Central memory CD8-positive, alpha-beta T cell (primary cell): Measurements from ENCODE around the gene PER2.
"Not testable (repeated sequence)": the region's sequence is repeated elsewhere in the genome, so short reads cannot be mapped to it uniquely, and the experiment has no call there.

Source experiments
- ATAC-seq: fragments of 150-1000 bp; cut with Tn5 transposase; replicated peaks from 2 replicates; pipeline ENCODE4 v1.10.0; 2022; ENCODE audit warnings: mild to moderate bottlenecking, moderate FRiP score, moderate number of reproducible peaks; ENCODE audit not compliant: poor library complexity, severe bottlenecking; ENCODE audit errors: extremely low read depth
- DNase-seq, 2 donors: peaks; one replicate each; pipeline ENCODE4 v3.0.0; 2021; ENCODE audit warnings: low spot score in 2 of 2
- H3K27ac Mint-ChIP-seq: one replicate; pipeline ENCODE4 v1.8.0; 2022; ENCODE audit warnings: low read depth, mild to moderate bottlenecking, moderate library complexity, mixed read lengths
- H3K27me3 Mint-ChIP-seq: one replicate; pipeline ENCODE4 v1.8.0; 2022; ENCODE audit warnings: mixed read lengths
- H3K36me3 Mint-ChIP-seq: one replicate; pipeline ENCODE4 v1.8.0; 2022; ENCODE audit warnings: mild to moderate bottlenecking, moderate library complexity, mixed read lengths; ENCODE audit not compliant: insufficient read depth
- H3K4me1 Mint-ChIP-seq: one replicate; pipeline ENCODE4 v1.8.0; 2022; ENCODE audit warnings: mixed read lengths
- H3K4me3 Mint-ChIP-seq: one replicate; pipeline ENCODE4 v1.8.0; 2022; ENCODE audit warnings: mild to moderate bottlenecking, moderate library complexity, mixed read lengths
- H3K9me3 Mint-ChIP-seq: one replicate; pipeline ENCODE4 v1.8.0; 2022; ENCODE audit warnings: mixed read lengths

PER2 gene

DNA sequence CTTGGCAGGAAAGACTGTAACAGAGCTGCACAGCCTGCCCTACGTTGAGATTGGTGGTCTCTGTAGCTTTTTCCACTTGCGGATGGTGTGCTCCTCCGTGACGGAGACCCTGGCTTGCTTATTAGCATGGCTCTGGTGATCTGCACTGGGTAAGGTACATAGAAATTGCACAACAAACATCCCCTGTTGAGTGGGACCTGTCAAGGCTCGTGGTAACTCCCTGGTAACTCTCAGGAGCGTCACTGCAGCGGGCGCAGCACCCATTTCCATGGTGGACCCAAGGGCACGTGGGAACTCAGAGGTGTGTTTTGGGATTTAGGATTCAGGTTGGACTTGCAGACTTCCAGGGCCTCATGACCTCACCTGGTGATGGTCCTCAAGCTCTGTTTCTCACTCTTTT, 33.1 kb upstream of the PER2 start:
- H3K27me3 Mint-ChIP-seq = no peaks in the 10 kb centered on the region
- peaks cover 16% of the 10 kb centered on the region for H3K4me1 Mint-ChIP-seq
- peak overlapping the region; percentile 78 for H3K4me3 Mint-ChIP-seq
- ATAC-seq = no peak
- DNase-seq = no peak
- H3K9me3 Mint-ChIP-seq = no peaks in the 10 kb centered on the region
- no peak overlapping the region for H3K27ac Mint-ChIP-seq
- peaks cover 5% of the 10 kb centered on the region for H3K36me3 Mint-ChIP-seq

DNA sequence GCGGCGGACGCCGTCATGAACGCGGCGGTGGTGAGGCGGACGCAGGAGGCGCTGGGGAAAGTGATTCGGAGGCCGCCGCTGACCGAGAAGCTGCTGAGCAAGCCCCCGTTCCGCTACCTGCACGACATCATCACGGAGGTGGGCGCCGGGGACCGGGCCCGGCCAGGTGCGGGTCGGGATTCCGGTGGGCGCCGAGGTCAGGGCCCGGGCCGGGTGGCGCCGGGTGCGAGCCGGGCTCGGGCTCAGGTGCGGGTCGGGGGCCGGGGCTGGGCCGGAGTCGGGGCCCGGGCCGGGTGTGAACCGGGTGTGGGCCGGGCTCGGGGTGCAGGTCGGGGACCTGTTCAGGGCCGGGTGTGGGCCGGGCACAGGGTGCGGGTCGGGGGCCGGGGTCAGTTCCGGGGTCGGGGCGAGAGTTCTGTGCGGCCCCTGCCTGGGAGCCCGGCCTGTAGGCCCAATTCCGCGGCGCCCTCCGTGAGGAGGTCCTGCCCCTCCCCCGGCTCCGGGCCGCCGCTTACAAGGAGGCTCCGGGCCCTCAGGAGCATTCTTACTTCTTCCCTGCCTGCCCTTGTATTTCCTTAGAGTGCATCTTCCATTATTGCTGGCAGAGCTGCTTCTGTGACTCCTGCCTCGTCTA, 32.4 kb upstream of the PER2 start:
- Mint-ChIP-seq H3K4me3 (peak overlapping the region; percentile 78), H3K36me3 (peaks cover 5% of the 10 kb centered on the region), H3K27ac (no peak overlapping the region), H3K27me3 (no peaks in the 10 kb centered on the region), H3K4me1 (peaks cover 16% of the 10 kb centered on the region), H3K9me3 (no peaks in the 10 kb centered on the region)
- ATAC-seq = peak; percentile 38
- no peak for DNase-seq

DNA sequence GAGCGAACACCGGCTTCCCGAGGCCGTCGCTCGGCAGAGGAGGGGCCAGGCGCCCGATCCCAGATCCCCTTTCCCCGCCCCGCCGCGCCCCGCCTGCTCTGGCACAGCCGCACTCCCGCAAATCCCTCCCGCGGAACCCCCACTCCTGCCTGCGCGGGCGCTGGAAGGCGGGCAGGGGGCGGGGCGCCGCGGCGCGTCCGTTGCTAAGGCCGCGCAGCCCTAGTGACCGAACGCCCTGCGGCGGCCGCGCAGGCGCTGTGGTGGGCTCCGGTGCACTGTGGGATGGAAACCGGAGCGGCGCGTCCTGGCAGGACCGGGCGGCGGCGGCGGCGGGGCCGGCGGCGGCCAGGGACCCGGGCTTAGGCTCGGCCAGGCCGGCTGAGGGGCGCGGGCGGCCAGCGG, 31.8 kb upstream of the PER2 start, which contains the start of gene TRAF3IP1:
TRAF3IP1 (plus strand) TSS at position 273 of the 402 bp plus-strand sequence. CDS start 145 bp downstream, outside the sequence.
- H3K36me3 Mint-ChIP-seq = peaks cover 5% of the 10 kb centered on the region
- H3K4me3 Mint-ChIP-seq = peak within 1 kb of the TSS; percentile 78
- H3K27me3 Mint-ChIP-seq = no peaks in the 10 kb centered on the region
- DNase-seq = peak; percentile 70 to 73
- ATAC-seq = peak; percentile 98
- peak within 1 kb of the TSS; percentile 51 for H3K27ac Mint-ChIP-seq
- peaks cover 16% of the 10 kb centered on the region for H3K4me1 Mint-ChIP-seq
- H3K9me3 Mint-ChIP-seq = no peaks in the 10 kb centered on the region

DNA sequence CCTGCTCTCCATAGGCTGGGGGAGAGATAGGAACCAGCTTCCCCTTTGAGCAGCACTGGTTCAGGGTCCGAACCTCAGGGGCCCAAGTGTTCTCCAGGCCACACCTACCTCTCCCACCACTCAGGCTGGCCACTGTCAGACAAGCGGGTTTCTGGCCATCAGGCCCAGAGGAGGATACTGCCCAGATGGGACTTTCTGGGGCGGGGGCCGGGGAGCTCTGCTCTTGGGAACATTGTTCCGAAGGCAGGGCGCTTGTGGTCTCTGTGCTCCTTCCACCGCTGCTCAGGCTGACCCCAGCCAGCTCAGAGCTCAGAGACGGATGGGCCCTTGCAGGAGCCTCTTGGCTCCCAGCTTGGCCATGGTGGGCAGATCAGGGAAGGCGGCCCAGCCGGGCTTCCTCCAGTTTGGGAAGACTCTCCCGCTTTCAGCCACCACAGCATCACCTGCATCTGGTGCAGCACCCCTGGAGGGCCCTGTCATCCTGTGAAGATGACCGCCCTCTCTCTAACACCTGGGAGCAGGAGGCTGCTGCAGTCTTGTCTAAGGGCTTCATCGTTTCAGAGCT, 26.7 kb upstream of the PER2 start:
- no peaks in the 10 kb centered on the region for H3K9me3 Mint-ChIP-seq
- DNase-seq (no peak), ATAC-seq (no peak)
- peaks cover under 1% of the 10 kb centered on the region for H3K36me3 Mint-ChIP-seq
- H3K4me1 Mint-ChIP-seq = no peaks in the 10 kb centered on the region
- no peak overlapping the region for H3K4me3 Mint-ChIP-seq
- no peak overlapping the region for H3K27ac Mint-ChIP-seq
- H3K27me3 Mint-ChIP-seq = no peaks in the 10 kb centered on the region

DNA sequence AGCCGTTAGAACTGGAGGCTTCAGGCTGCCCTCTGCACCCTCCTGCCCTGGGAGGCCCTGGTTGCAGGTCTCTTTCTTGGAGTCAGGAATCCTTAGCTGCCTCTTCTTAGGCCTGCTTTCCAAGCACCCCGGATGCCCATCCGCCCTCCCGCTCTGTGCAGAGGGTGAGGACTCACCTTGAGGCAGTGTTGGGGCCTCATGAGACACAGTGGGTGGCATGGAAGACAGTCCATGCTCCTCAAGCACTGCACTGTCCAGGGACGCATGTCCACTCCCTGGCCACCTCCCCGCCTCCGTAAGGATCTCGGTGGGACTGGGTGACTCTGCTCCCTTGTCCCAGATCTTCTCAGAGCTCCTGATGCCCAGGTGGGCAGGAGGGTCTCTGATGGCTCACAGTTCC, 26.2 kb upstream of the PER2 start:
- Mint-ChIP-seq H3K27me3 (no peaks in the 10 kb centered on the region), H3K27ac (no peak overlapping the region), H3K36me3 (no peaks in the 10 kb centered on the region), H3K9me3 (no peaks in the 10 kb centered on the region), H3K4me1 (no peaks in the 10 kb centered on the region), H3K4me3 (no peak overlapping the region)
- no peak for DNase-seq
- ATAC-seq = no peak

DNA sequence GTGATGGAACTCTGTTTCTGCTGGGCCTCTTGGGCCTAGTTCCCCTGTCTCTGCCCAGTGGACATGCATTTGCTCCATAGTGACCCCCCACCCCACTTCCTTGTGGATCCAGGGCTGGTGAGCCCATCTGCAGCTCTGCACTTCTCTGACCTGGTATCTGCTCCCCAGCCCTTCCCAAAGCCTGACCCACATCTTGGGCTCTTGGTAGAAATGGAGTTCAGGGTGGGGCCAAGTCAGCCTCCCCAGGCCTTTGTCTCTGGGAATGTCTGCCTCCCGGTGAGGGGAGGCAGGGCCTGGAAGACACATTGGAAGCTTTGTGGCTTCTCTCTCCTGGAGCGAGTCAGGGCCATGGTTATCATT, 25.6 kb upstream of the PER2 start:
- Mint-ChIP-seq H3K36me3 (no peaks in the 10 kb centered on the region), H3K27ac (no peak overlapping the region), H3K27me3 (peaks cover 6% of the 10 kb centered on the region)

DNA sequence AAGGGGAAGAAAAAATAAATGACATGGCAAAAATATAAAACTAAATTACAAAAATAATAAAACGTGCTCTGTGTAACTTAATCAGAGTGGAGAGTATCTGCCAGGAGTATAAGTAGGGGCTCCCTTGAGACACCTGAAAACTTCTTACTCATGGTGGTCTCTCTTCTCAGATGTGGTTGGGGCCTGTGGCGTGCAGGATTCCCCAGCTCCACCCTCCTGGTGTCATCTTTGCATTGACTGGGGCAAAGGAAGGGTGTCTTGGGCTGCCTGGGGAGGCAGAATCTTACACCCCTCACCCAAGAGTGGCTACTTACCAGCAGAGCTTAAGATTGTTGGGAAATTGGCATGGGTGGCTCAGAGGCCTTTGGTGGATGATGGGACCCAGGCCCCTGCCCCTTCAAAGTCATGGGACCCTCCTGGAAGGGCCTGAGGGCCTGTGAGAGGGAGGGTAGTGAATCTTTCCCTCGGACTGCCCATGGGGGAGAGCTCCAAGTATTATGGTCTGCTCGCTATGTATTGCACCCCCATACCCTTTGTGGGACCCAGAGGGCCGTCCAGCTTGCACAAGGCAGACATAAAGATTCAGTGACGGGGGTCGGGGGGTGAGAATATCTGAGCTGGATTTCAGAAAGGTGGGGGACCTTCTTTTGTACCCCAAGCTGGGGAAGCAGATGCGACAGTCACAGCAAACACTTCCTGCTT, 25.0 kb upstream of the PER2 start:
- H3K27me3 Mint-ChIP-seq = peaks cover 11% of the 10 kb centered on the region
- H3K27ac Mint-ChIP-seq = no peak overlapping the region
- DNase-seq (no peak), ATAC-seq (no peak)
- no peaks in the 10 kb centered on the region for H3K9me3 Mint-ChIP-seq
- no peaks in the 10 kb centered on the region for H3K36me3 Mint-ChIP-seq
- H3K4me1 Mint-ChIP-seq = no peaks in the 10 kb centered on the region
- H3K4me3 Mint-ChIP-seq = no peak overlapping the region

More for the DNA sequence above, 25.6 kb upstream of the PER2 start:
- Mint-ChIP-seq H3K9me3 (no peaks in the 10 kb centered on the region), H3K4me3 (no peak overlapping the region), H3K4me1 (no peaks in the 10 kb centered on the region)
- DNase-seq (no peak), ATAC-seq (no peak)

DNA sequence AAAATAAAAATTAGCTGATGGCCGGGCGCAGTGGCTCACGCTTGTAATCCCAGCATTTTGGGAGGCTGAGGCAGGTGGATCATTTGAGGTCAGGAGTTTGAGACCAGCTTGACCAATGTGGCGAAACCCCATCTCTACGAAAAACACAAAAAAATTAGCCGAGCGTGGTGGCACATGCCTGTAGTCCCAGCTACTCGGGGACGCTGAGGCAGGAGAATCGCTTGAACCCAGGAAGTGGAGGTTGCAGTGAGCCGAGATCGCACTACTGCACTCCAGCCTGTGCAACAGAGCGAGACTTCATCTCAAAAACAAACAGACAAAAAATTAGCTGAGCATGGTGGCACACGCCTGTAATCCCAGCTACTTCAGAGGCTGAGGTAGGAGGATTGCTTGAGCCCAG, 22.3 kb upstream of the PER2 start:
- not testable (repeated sequence) for H3K4me1 Mint-ChIP-seq, H3K36me3 Mint-ChIP-seq, H3K9me3 Mint-ChIP-seq, H3K4me3 Mint-ChIP-seq, ATAC-seq, DNase-seq, H3K27ac Mint-ChIP-seq
- H3K27me3 Mint-ChIP-seq = peaks cover 17% of the 10 kb centered on the region

DNA sequence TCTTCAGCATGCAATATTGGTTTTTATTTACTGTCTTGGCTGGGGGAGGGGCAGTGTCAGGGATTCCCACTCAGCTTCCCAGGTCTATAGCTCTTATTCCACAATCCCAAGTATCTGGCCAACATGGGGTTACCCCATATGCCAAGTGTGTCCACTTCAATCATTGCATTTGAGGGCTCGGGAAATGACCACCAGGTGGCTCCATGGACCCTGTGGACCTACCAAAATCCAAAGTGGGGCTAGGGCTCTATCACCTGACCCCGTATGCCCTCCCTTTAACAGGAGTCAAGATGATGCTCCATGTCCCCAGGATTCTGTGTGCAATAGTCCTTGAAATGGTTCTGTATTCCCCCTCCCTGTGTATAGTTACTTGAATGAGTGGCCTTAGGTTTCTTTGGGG, 19.8 kb upstream of the PER2 start:
- ATAC-seq = no peak
- peaks cover 2% of the 10 kb centered on the region for H3K36me3 Mint-ChIP-seq

DNA sequence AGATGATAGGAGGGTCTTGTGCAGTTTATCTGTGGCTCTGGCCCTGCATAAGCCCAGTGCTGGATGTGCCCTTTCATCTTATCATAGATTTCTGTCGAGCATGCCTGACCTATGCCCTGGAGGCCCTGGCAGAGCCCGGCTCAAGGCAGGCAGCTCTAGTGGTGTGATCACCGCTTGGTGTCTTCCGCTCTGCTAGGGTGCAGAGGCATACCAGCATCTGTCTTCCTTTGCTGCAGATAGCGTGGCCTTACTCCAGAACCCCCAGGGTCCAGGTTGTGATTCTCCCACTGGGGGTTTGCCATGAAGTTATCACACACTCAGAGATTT, 18.2 kb upstream of the PER2 start:
- ATAC-seq (no peak), DNase-seq (no peak)
- no peak overlapping the region for H3K4me3 Mint-ChIP-seq
- peaks cover 17% of the 10 kb centered on the region for H3K27me3 Mint-ChIP-seq
- no peaks in the 10 kb centered on the region for H3K4me1 Mint-ChIP-seq
- no peaks in the 10 kb centered on the region for H3K9me3 Mint-ChIP-seq
- H3K27ac Mint-ChIP-seq = no peak overlapping the region
- peaks cover 2% of the 10 kb centered on the region for H3K36me3 Mint-ChIP-seq

More for the DNA sequence above, 19.8 kb upstream of the PER2 start:
- DNase-seq = no peak
- H3K9me3 Mint-ChIP-seq = no peaks in the 10 kb centered on the region
- H3K27me3 Mint-ChIP-seq = peaks cover 17% of the 10 kb centered on the region
- no peak overlapping the region for H3K4me3 Mint-ChIP-seq
- no peaks in the 10 kb centered on the region for H3K4me1 Mint-ChIP-seq
- no peak overlapping the region for H3K27ac Mint-ChIP-seq

DNA sequence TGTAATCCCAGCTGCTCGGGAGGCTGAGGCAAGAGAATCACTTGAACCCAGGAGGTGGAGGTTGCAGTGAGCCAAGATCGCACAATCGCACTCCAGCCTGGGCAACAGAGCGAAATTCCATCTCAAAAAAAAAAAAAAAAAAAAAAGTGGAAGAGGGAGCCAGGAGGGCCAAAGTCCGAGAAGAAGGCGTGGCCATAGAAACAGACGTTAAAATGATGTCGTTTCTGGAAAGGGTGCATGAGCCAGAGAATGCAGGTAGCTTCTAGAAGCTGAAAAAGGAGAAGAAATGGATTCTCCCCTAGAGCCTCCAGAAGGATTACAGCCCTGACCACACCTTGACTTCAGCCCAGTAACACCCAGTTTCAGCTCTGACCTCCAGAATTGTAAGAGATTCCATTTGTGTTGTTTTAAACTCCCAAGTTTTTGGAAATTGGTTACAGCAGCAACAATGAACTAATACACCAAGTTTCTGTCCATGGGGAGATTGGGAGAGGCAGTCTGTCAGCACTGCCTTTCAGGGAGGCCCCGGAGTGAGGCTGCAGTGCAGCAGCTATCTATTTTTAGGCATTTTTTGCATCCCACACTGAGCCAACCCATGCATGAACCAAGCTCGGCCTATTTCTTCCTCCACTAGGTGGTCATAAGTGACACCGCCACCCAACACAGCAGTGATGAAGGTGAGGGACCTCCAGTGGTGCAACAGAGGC, 17.7 kb upstream of the PER2 start:
- DNase-seq = no peak
- no peak overlapping the region for H3K27ac Mint-ChIP-seq
- H3K36me3 Mint-ChIP-seq = peaks cover 2% of the 10 kb centered on the region
- no peak overlapping the region for H3K4me3 Mint-ChIP-seq
- H3K27me3 Mint-ChIP-seq = peaks cover 17% of the 10 kb centered on the region
- no peak for ATAC-seq
- no peaks in the 10 kb centered on the region for H3K9me3 Mint-ChIP-seq
- no peaks in the 10 kb centered on the region for H3K4me1 Mint-ChIP-seq

DNA sequence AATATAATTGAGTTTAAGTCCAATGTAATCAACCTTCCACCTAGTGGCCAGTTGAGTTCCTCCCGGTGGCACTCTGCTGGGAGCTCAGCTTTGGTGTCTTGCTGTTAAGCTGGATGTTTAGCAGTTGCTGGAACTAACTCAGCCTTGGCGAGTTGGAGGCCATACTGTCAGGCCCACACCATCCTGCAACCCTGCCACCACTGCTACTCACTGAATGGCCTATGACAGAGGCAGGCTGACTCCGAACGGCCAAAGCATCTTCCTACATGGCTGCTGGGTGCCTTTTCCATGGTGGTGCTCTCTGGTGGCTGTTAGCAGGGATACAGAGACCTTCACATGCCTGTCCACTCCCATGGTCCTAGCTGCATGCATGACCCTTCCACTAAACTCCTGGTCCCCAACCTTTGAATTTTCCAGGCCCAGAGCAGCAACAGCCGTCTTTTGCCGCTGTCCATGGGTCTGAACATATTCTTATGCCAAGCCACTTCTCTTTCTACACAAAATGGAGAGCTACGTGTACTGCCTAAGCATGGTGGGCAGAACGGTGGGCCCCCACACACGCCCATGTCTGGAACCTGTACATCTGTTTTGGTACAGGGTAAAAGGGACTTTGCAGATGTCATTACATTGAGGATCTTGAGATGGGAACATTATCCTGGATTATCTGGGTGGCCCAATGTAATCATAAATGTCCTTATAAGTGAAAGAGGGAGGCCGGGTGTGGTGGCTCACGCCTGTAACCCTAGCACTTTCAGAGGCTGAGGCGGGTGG, 16.9 kb upstream of the PER2 start:
- Mint-ChIP-seq H3K4me1 (no peaks in the 10 kb centered on the region), H3K27ac (no peak overlapping the region), H3K36me3 (peaks cover 2% of the 10 kb centered on the region), H3K9me3 (no peaks in the 10 kb centered on the region), H3K27me3 (peaks cover 17% of the 10 kb centered on the region), H3K4me3 (no peak overlapping the region)
- ATAC-seq = no peak
- DNase-seq = no peak
